Endothelial cell of umbilical vein (primary cell): ENCODE results near the gene QRFPR. TPM values are rescaled to one million over a fixed set of nuclear protein-coding genes. Genes with fewer than 3 reads are reported as not detected.

ENCODE experiments used
- BruUV-seq: library from RNA; stranded (reverse); fragments of 400-500 nt; replicated peaks from 2 replicates; lab custom pipeline; 2021; lab: Mats Ljungman, UMichigan
- CTCF ChIA-PET: fragments of 300-600, 350-600 bp; sonication (Branson Sonifier 250); formaldehyde crosslinking; loops from one replicate; lab custom pipeline; 2021; ENCODE audit warnings: antibody characterized with exemption, inconsistent platforms; lab: Charles Lee
- POLR2A ChIA-PET: fragments of 300-600, 350-600 bp; sonication (Branson Sonifier 250); formaldehyde crosslinking; loops from one replicate; lab custom pipeline; 2021; ENCODE audit warnings: antibody characterized with exemption, inconsistent platforms; lab: Charles Lee
- DNase-seq: peaks from one replicate; pipeline ENCODE4 v3.0.0-alpha.2; 2011; ENCODE audit warnings: low read depth, low spot score
- FAIRE-seq: peaks from 2 replicates; lab custom pipeline; 2011; peaks lifted over from hg19 to GRCh38; lab: Jason Lieb, UNC
- H2AFZ ChIP-seq: 2 replicates; pipeline ENCODE4 v1.6.0; 2012; ENCODE audit warnings: low read depth, low read length, control low read depth, inconsistent platforms
- H3K27ac ChIP-seq: 2 replicates; pipeline ENCODE4 v1.5.1; 2011; ENCODE audit warnings: low read depth, mild to moderate bottlenecking, control low read depth, low read length, moderate library complexity; ENCODE audit not compliant: insufficient read depth
- H3K27me3 ChIP-seq, 2 experiments: 2 replicates each; pipeline versions ENCODE4 v1.6.0 to v1.6.1; 2011; ENCODE audit warnings: low read length in 2 of 2, mixed read lengths in 1 of 2; ENCODE audit not compliant: control insufficient read depth in 2 of 2, insufficient read depth in 2 of 2
- H3K36me3 ChIP-seq, 2 experiments: 2 replicates in 1 of 2; 3 replicates in 1 of 2; pipeline ENCODE4 v1.5.1; 2011; ENCODE audit warnings: low read length in 2 of 2, mild to moderate bottlenecking in 1 of 2, moderate library complexity in 1 of 2; ENCODE audit not compliant: control insufficient read depth in 2 of 2, insufficient read depth in 2 of 2; ENCODE audit errors: extremely low read depth in 1 of 2
- H3K4me1 ChIP-seq: 3 replicates; pipeline ENCODE4 v1.5.1; 2011; ENCODE audit warnings: mild to moderate bottlenecking, low read length; ENCODE audit not compliant: control insufficient read depth, insufficient read depth; ENCODE audit errors: extremely low read depth
- H3K4me2 ChIP-seq: 2 replicates; pipeline ENCODE4 v1.6.1; 2011; ENCODE audit warnings: low read length, control low read depth, mixed read lengths; ENCODE audit not compliant: insufficient read depth
- H3K4me3 ChIP-seq, 3 experiments: fragments of 200-600 bp in 1 of 3; sonication (generic), shearing (Covaris generic) in 1 of 3; replicated peaks in 1 of 3; 2 replicates each; pipeline ENCODE4 v1.5.1; 2011 to 2016; ENCODE audit warnings: control low read depth in 3 of 3, low read length in 3 of 3, mild to moderate bottlenecking in 2 of 3, inconsistent platforms in 1 of 3, low read depth in 1 of 3, moderate library complexity in 1 of 3; ENCODE audit not compliant: insufficient read depth in 1 of 3
- H3K79me2 ChIP-seq: 2 replicates; pipeline ENCODE4 v1.6.0; 2012; ENCODE audit warnings: low read length, inconsistent platforms; ENCODE audit not compliant: control insufficient read depth, insufficient read depth
- H3K9ac ChIP-seq: replicated peaks from 2 replicates; pipeline ENCODE3; 2011; ENCODE audit warnings: low read length, control low read depth; ENCODE audit not compliant: insufficient read depth; ENCODE audit errors: extremely low read depth
- H3K9me1 ChIP-seq: replicated peaks from 3 replicates; pipeline ENCODE4 v1.6.0; 2011; ENCODE audit warnings: mild to moderate bottlenecking, low read length; ENCODE audit not compliant: control insufficient read depth, insufficient read depth; ENCODE audit errors: extremely low read depth
- H3K9me3 ChIP-seq: replicated peaks from 2 replicates; pipeline ENCODE4 v1.5.1; 2012; ENCODE audit warnings: low read length, inconsistent platforms; ENCODE audit not compliant: control insufficient read depth, insufficient read depth
- H4K20me1 ChIP-seq: replicated peaks from 2 replicates; pipeline ENCODE3; 2011; ENCODE audit warnings: mild to moderate bottlenecking, low read length; ENCODE audit not compliant: control insufficient read depth, insufficient read depth; ENCODE audit errors: extremely low read depth
- CTCF ChIP-seq, 2 donors: IDR thresholded peaks; 1 replicate in 1 of 2; 2 replicates in 1 of 2; pipeline ENCODE4 v1.5.1; 2011; ENCODE audit warnings: low read length in 2 of 2, mild to moderate bottlenecking in 2 of 2, moderate library complexity in 2 of 2, control low read depth in 1 of 2, inconsistent platforms in 1 of 2, low read depth in 1 of 2; ENCODE audit not compliant: insufficient read depth in 1 of 2; ENCODE audit errors: extremely low read depth in 1 of 2
- FOS ChIP-seq: IDR thresholded peaks from 2 replicates; pipeline ENCODE4 v1.6.1; 2011; ENCODE audit warnings: mild to moderate bottlenecking, low read length, moderate library complexity, borderline replicate concordance; ENCODE audit not compliant: insufficient read depth
- MYC ChIP-seq: IDR thresholded peaks from one replicate; pipeline ENCODE4 v1.6.1; 2011; ENCODE audit warnings: mild to moderate bottlenecking, low read depth, low read length
- dilution Hi-C: fragments of 300-500 bp; cut with MboI; formaldehyde crosslinking; loops from one replicate; pipeline ENCODE4 v1.15.0; 2019; ENCODE audit warnings: low sequenced_read_pairs; ENCODE audit not compliant: extremely low pct_ligation_motif_present
- intact Hi-C: fragments of 100-400 bp; cut with micrococcal nuclease; formaldehyde crosslinking; loops from one replicate; pipeline ENCODE4 v1.10.0; 2022
- polyA plus RNA-seq, 4 experiments: library from polyadenylated mRNA; depleted of rRNA in 3 of 4; stranded (reverse) in 3 of 4; unstranded in 1 of 4; fragments of >200 nt; gene quantifications; 2 replicates each; pipeline versions ENCODE4 v1.2.1 to v1.2.3, GENCODE V29; 2011 to 2012; ENCODE audit warnings: missing spikeins in 1 of 4
- total RNA-seq: library from RNA; stranded (reverse); gene quantifications from 2 replicates; pipeline ENCODE4 v1.2.3, GENCODE V29; 2021

Gene QRFPR
- total and polyA plus RNA-seq, 2 donors (not counting 3 experiments of a cell fraction or from before 2014, with no cell fraction given): not detected

- ChIA-PET CTCF (interaction anchor here (1.2 to 1.3 kb wide), 2 partner anchors 24 to 28 kb away, joined by 3 to 4 read pairs; no protein-coding TSS in a partner anchor), POLR2A (no interaction called here)
- intact Hi-C loops: no loop called here
- no peak for TF ChIP-seq MYC
- H4K20me1 ChIP-seq: no peaks in the 10 kb centered on the region
- dilution Hi-C loops: no loop called here
- no peaks in the 10 kb centered on the region for H3K27me3 ChIP-seq
- no peak overlapping the region for H3K4me3 ChIP-seq
- no peaks in the 10 kb centered on the region for H3K9me1 ChIP-seq
- no peaks in the 10 kb centered on the region for H3K36me3 ChIP-seq
- no peaks in the 10 kb centered on the region for H3K9me3 ChIP-seq
- FAIRE-seq (no peak), DNase-seq (no peak)
- H3K79me2 ChIP-seq: no peaks in the 10 kb centered on the region
- H3K27ac ChIP-seq: no peak overlapping the region
- no peak overlapping the region for H3K4me2 ChIP-seq
- no peak overlapping the region for H3K9ac ChIP-seq
- no peaks in the 10 kb centered on the region for H3K4me1 ChIP-seq
- no TSS peak for BruUV-seq
- no peak overlapping the region for H2AFZ ChIP-seq
These were observed 17.3 kb upstream of the QRFPR start for GRCh38 chr4:121397941-121398601.

GRCh38 chr4:121397434-121397833 lies 16.6 kb upstream of the QRFPR start:
- CTCF ChIA-PET: interaction anchor here (1.2 kb wide), 1 partner anchor 24 kb away, joined by 4 read pairs; no protein-coding TSS in a partner anchor
- H3K27me3 ChIP-seq: no peaks in the 10 kb centered on the region
- no peak overlapping the region for H3K4me2 ChIP-seq
- H3K4me1 ChIP-seq: no peaks in the 10 kb centered on the region
- no peak overlapping the region for H3K9ac ChIP-seq
- H3K27ac ChIP-seq: no peak overlapping the region
- TF ChIP-seq FOS: no peak
- TF ChIP-seq CTCF (IDR thresholded peaks at IDR 0.05; ENCODE audit: extremely low read depth in 1 of 2, insufficient read depth in 1 of 2, low read depth in 1 of 2, low read length in 2 of 2): no peak
- H4K20me1 ChIP-seq: no peaks in the 10 kb centered on the region
- no peaks in the 10 kb centered on the region for H3K36me3 ChIP-seq
- no peak overlapping the region for H2AFZ ChIP-seq
- BruUV-seq: no TSS peak
- no peaks in the 10 kb centered on the region for H3K9me1 ChIP-seq
- no peaks in the 10 kb centered on the region for H3K79me2 ChIP-seq
- no peaks in the 10 kb centered on the region for H3K9me3 ChIP-seq
- FAIRE-seq: no peak
- POLR2A ChIA-PET: no interaction called here
- dilution Hi-C loops: no loop called here
- DNase-seq: no peak
- intact Hi-C loops: no loop called here
- no peak overlapping the region for H3K4me3 ChIP-seq
